K562 (cell line): Measurements from ENCODE around the gene SKAP2. TPM values are rescaled to one million over a fixed set of nuclear protein-coding genes. Genes with fewer than 3 reads are reported as not detected.

Source experiments
- ATAC-seq: fragments of 200-7000 bp; cut with Tn5 transposase; 3 replicates; pipeline ENCODE4 v1.9.1; 2020; ENCODE audit warnings: moderate library complexity
- BruUV-seq: library from RNA; stranded (reverse); fragments of 400-500 nt; replicated peaks from 2 replicates; lab custom pipeline; 2021; lab: Mats Ljungman, UMichigan
- CTCF ChIA-PET: fragments of 300-600 bp; formaldehyde crosslinking; extraction: SDS; loops from one replicate; lab custom pipeline; 2021; ENCODE audit warnings: low intra/inter-chr PET ratio; lab: Yijun Ruan, JAX
- POLR2A ChIA-PET: fragments of 300-600, 350-650 bp; sonication (Branson Sonifier 250); formaldehyde crosslinking; extraction: SDS; loops from one replicate; lab custom pipeline; 2021; ENCODE audit warnings: antibody characterized with exemption, inconsistent platforms; lab: Yijun Ruan, JAX
- DNase-seq, 4 experiments: peaks; one replicate each; pipeline versions ENCODE4 v3.0.0 to v3.0.0-alpha.2; 2011 to 2018; ENCODE audit warnings: low spot score in 3 of 4, mixed read lengths in 3 of 4; ENCODE audit errors: extremely low read depth in 1 of 4
- FAIRE-seq: peaks from 2 replicates; lab custom pipeline; 2011; peaks lifted over from hg19 to GRCh38; lab: Jason Lieb, UNC
- H2AFZ ChIP-seq: 2 replicates; pipeline ENCODE4 v1.6.0; 2011; ENCODE audit warnings: low read depth, low read length, control low read depth, inconsistent platforms
- H3K27ac ChIP-seq: fragments of 200-600 bp; 3 replicates; pipeline ENCODE4 v1.8.0; 2011; ENCODE audit warnings: low read depth, mild to moderate bottlenecking, control low read depth, inconsistent platforms, low read length, moderate library complexity, mixed read lengths; ENCODE audit errors: extremely low read depth
- H3K27me3 ChIP-seq, 2 experiments: fragments of 300-600 bp in 1 of 2; 2 replicates in 1 of 2; 3 replicates in 1 of 2; pipeline versions ENCODE4 v1.6.0 to v1.8.0; 2011; ENCODE audit warnings: inconsistent platforms in 2 of 2, low read length in 2 of 2, mild to moderate bottlenecking in 1 of 2, mixed read lengths in 1 of 2, moderate library complexity in 1 of 2; ENCODE audit not compliant: control insufficient read depth in 2 of 2, insufficient read depth in 2 of 2
- H3K36me3 ChIP-seq: fragments of 300-600 bp; 3 replicates; pipeline ENCODE4 v1.8.0; 2011; ENCODE audit warnings: mild to moderate bottlenecking, low read length, inconsistent platforms; ENCODE audit not compliant: control insufficient read depth, insufficient read depth
- H3K4me1 ChIP-seq, 2 experiments: fragments of 200-600 bp in 1 of 2; replicated peaks in 1 of 2; 2 replicates in 1 of 2; 3 replicates in 1 of 2; pipeline versions ENCODE4 v1.5.1 to v1.8.0; 2011; ENCODE audit warnings: inconsistent platforms in 2 of 2, low read length in 2 of 2, mild to moderate bottlenecking in 1 of 2, mixed read lengths in 1 of 2, moderate library complexity in 1 of 2; ENCODE audit not compliant: control insufficient read depth in 2 of 2, insufficient read depth in 2 of 2
- H3K4me2 ChIP-seq: 2 replicates; pipeline ENCODE4 v1.6.1; 2011; ENCODE audit warnings: low read length, control low read depth, inconsistent platforms, mixed read lengths; ENCODE audit not compliant: insufficient read depth
- H3K4me3 ChIP-seq: fragments of 200-600 bp; sonication (generic), shearing (Covaris generic); 2 replicates; pipeline ENCODE4 v1.5.1; 2016; ENCODE audit warnings: control low read depth, inconsistent platforms
- H3K79me2 ChIP-seq: fragments of 200-600 bp; 3 replicates; pipeline ENCODE4 v1.8.0; 2011; ENCODE audit warnings: low read length, inconsistent platforms; ENCODE audit not compliant: control insufficient read depth, insufficient read depth
- H3K9ac ChIP-seq, 2 experiments: 2 replicates each; pipeline versions ENCODE4 v1.6.0 to v1.6.1; 2011; ENCODE audit warnings: low read depth in 2 of 2, low read length in 2 of 2, control low read depth in 1 of 2, inconsistent platforms in 1 of 2, mild to moderate bottlenecking in 1 of 2, mixed read lengths in 1 of 2; ENCODE audit not compliant: insufficient read depth in 1 of 2
- H3K9me1 ChIP-seq: one replicate; pipeline ENCODE4 v1.6.0; 2011; ENCODE audit warnings: inconsistent platforms, mild to moderate bottlenecking, low read length, moderate library complexity; ENCODE audit not compliant: control insufficient read depth, insufficient read depth
- H3K9me3 ChIP-seq: replicated peaks from 2 replicates; pipeline ENCODE4 v1.5.1; 2011; ENCODE audit warnings: low read depth, low read length, inconsistent platforms; ENCODE audit not compliant: control insufficient read depth, insufficient read depth
- H4K20me1 ChIP-seq: replicated peaks from 2 replicates; pipeline ENCODE4 v1.6.1; 2011; ENCODE audit warnings: low read length, inconsistent platforms, mixed read lengths; ENCODE audit not compliant: control insufficient read depth, insufficient read depth
- CC2D1A ChIP-seq: fragments of 450-650 bp; IDR thresholded peaks from 2 replicates; pipeline ENCODE4 v1.6.1; 2017; ENCODE audit warnings: mild to moderate bottlenecking
- PATZ1 ChIP-seq: fragments of 250-450 bp; sonication (Bioruptor Pico); IDR thresholded peaks from 2 replicates; pipeline ENCODE4 v1.5.0; 2020; ENCODE audit warnings: mild to moderate bottlenecking, borderline replicate concordance
- POLR2B ChIP-seq: fragments of 450-650 bp; IDR thresholded peaks from 2 replicates; pipeline ENCODE4 v1.6.1; 2018; ENCODE audit warnings: low read depth; ENCODE audit not compliant: partially characterized antibody
- SAFB2 ChIP-seq: fragments of 200-400 bp; formaldehyde crosslinking; IDR thresholded peaks from 2 replicates; pipeline ENCODE4 v1.6.1; 2018; ENCODE audit warnings: borderline replicate concordance, low read length, low read depth, moderate library complexity; ENCODE audit not compliant: severe bottlenecking
- THAP7 ChIP-seq: fragments of 250-450 bp; sonication (Bioruptor Pico); IDR thresholded peaks from 2 replicates; pipeline ENCODE4 v1.5.0; 2021
- ZBTB7A ChIP-seq: IDR thresholded peaks from 2 replicates; pipeline ENCODE4 v1.6.1; 2011; ENCODE audit warnings: low read depth, mild to moderate bottlenecking, low read length, moderate library complexity, borderline replicate concordance; ENCODE audit not compliant: control insufficient read depth
- ZNF197 ChIP-seq: fragments of 200-800 bp; sonication (Bioruptor generic); IDR thresholded peaks from 2 replicates; pipeline ENCODE4 v1.6.1; 2016; ENCODE audit warnings: low read depth, missing genetic modification characterization, missing compliant biosample characterization
- ZNF263 ChIP-seq: sonication (generic); formaldehyde crosslinking; IDR thresholded peaks from 2 replicates; pipeline ENCODE4 v1.8.0; 2022; ENCODE audit warnings: mild to moderate bottlenecking, missing genetic modification reagents, borderline replicate concordance
- ZNF324 ChIP-seq: fragments of 250-450 bp; sonication (Bioruptor Pico); IDR thresholded peaks from 2 replicates; pipeline ENCODE4 v1.4.0; 2020; ENCODE audit warnings: mild to moderate bottlenecking
- ZNF561 ChIP-seq: fragments of 450-650 bp; formaldehyde crosslinking; conservative IDR thresholded peaks from 2 replicates; pipeline ENCODE4 v1.4.0; 2020; ENCODE audit warnings: mild to moderate bottlenecking, moderate library complexity
- ZNF766 ChIP-seq: fragments of 200-800 bp; sonication (Bioruptor generic); conservative IDR thresholded peaks from 2 replicates; pipeline ENCODE4 v1.6.1; 2016; ENCODE audit warnings: missing genetic modification characterization, missing compliant biosample characterization
- WGBS: fragments of 100-300 bp; shearing (Covaris generic); methylation state at CpG from one replicate; pipeline ENCODE4 v1.1.6; 2016; ENCODE audit warnings: low coverage, mixed read lengths; ENCODE audit not compliant: insufficient coverage; ENCODE audit errors: missing lambda C conversion rate; 5-methylcytosine and 5-hydroxymethylcytosine counted together
- in situ Hi-C: fragments of 300-500 bp; cut with MboI; formaldehyde crosslinking; loops from 4 replicates; pipeline ENCODE4 v1.15.0; 2018; ENCODE audit warnings: inconsistent platforms, mixed read lengths
- intact Hi-C: fragments of 100-400 bp; cut with micrococcal nuclease; formaldehyde crosslinking; loops from 2 replicates; pipeline ENCODE4 v1.14.2; 2022
- polyA plus RNA-seq, 8 experiments: library from polyadenylated mRNA; depleted of rRNA in 4 of 8; stranded (reverse) in 5 of 8; unstranded in 3 of 8; fragments of >200 nt; fragmentation: Nextera tagmentation in 2 of 8; fragmentation: Illumina TruSeq in 1 of 8; extraction: Ambion mirVana in 2 of 8; extraction: Trizol in 1 of 8; gene quantifications; 2 replicates each; pipeline versions ENCODE4 v1.2.1 to v1.2.3, GENCODE V29; 2011 to 2014; ENCODE audit warnings: inconsistent platforms in 1 of 8, missing spikeins in 1 of 8
- total RNA-seq, 7 experiments: library from RNA; depleted of rRNA in 6 of 7; stranded (reverse); fragments of >200 nt in 6 of 7; fragmentation: Illumina TruSeq in 2 of 7; extraction: Trizol in 2 of 7; gene quantifications; 2 replicates each; pipeline versions ENCODE4 v1.2.1 to v1.2.3, GENCODE V29; 2011 to 2021; ENCODE audit warnings: low replicate concordance in 1 of 7

SKAP2 gene
- total and polyA plus RNA-seq, 9 of the 15 experiments (the other 6 are each of a cell fraction or from before 2014, with no cell fraction given), result 4.2 to 11.7 (median 8.3) TPM

GRCh38 chr7:26724795-26725194, 139.6 kb downstream of the SKAP2 start:
- H3K4me2 ChIP-seq, result no peak overlapping the region
- CTCF ChIA-PET, result no interaction called here
- no peak for ATAC-seq
- H3K27me3 ChIP-seq, result no peaks in the 10 kb centered on the region
- H3K27ac ChIP-seq, result no peak overlapping the region
- no peak for TF ChIP-seq PATZ1 (CRISPR knock-in tag)
- no peak for TF ChIP-seq SAFB2
- TF ChIP-seq THAP7 (CRISPR knock-in tag), result no peak
- TF ChIP-seq ZNF263 (CRISPR knock-in tag), result no peak
- TF ChIP-seq ZNF561 (CRISPR knock-in tag), result no peak
- TF ChIP-seq CC2D1A, result no peak
- TF ChIP-seq ZBTB7A, result no peak
- TF ChIP-seq ZNF766 (CRISPR knock-in tag), result no peak
- no peak for TF ChIP-seq ZNF197 (CRISPR knock-in tag)
- no peak for TF ChIP-seq ZNF324 (CRISPR knock-in tag)
- no peak for TF ChIP-seq POLR2B
- TF ChIP-seq, all 486 proteins: peak for 0
- in situ Hi-C loops (no loop called here), intact Hi-C loops (no loop called here)
- H3K79me2 ChIP-seq, result no peaks in the 10 kb centered on the region
- H4K20me1 ChIP-seq, result no peaks in the 10 kb centered on the region
- no peak overlapping the region for H3K4me3 ChIP-seq
- WGBS, result 0% methylated on average over 2 of the region's 2 CpGs
- no peaks in the 10 kb centered on the region for H3K9me3 ChIP-seq
- BruUV-seq, result no TSS peak
- FAIRE-seq (no peak), DNase-seq (no peak)
- no peaks in the 10 kb centered on the region for H3K9me1 ChIP-seq
- no peak overlapping the region for H3K9ac ChIP-seq
- no peaks in the 10 kb centered on the region for H3K36me3 ChIP-seq
- H3K4me1 ChIP-seq, result no peaks in the 10 kb centered on the region
- POLR2A ChIA-PET, result no interaction called here
- H2AFZ ChIP-seq, result no peak overlapping the region
